HepG2 (cell line): ENCODE results near the gene PPP1R27. TPM values are rescaled to one million over a fixed set of nuclear protein-coding genes. Genes with fewer than 3 reads are reported as not detected.

Source experiments
- EED ChIP-seq: sonication (generic); formaldehyde crosslinking; IDR thresholded peaks from 2 replicates; pipeline ENCODE4 v1.5.0; 2020; ENCODE audit warnings: mild to moderate bottlenecking, missing genetic modification reagents
- ELF1 ChIP-seq: sonication (generic); formaldehyde crosslinking; IDR thresholded peaks from 2 replicates; pipeline ENCODE4 v1.4.0; 2020; ENCODE audit warnings: missing genetic modification reagents
- GFI1 ChIP-seq: sonication (generic); formaldehyde crosslinking; IDR thresholded peaks from 2 replicates; pipeline ENCODE4 v1.5.0; 2020; ENCODE audit warnings: missing genetic modification reagents, mild to moderate bottlenecking, borderline replicate concordance
- GTF3A ChIP-seq: sonication (generic); formaldehyde crosslinking; conservative IDR thresholded peaks from 2 replicates; pipeline ENCODE4 v1.4.0; 2020; ENCODE audit warnings: mild to moderate bottlenecking, missing genetic modification reagents
- KDM2A ChIP-seq: sonication (generic); formaldehyde crosslinking; IDR thresholded peaks from 2 replicates; pipeline ENCODE4 v1.4.0; 2020; ENCODE audit warnings: low read depth, missing genetic modification reagents, borderline replicate concordance
- NFE2L2 ChIP-seq: fragments of 150-350 bp; IDR thresholded peaks from 2 replicates; pipeline ENCODE4 v1.6.1; 2014; ENCODE audit warnings: low read length
- NONO ChIP-seq, 2 experiments: fragments of 450-650 bp in 1 of 2; sonication (generic) in 1 of 2; formaldehyde crosslinking in 1 of 2; IDR thresholded peaks in 1 of 2; conservative IDR thresholded peaks in 1 of 2; 2 replicates each; pipeline versions ENCODE4 v1.6.1 to v1.8.0; 2017 to 2022; ENCODE audit warnings: mild to moderate bottlenecking in 1 of 2, missing genetic modification reagents in 1 of 2, moderate library complexity in 1 of 2
- POLR2G ChIP-seq: fragments of 200-400 bp; formaldehyde crosslinking; IDR thresholded peaks from 2 replicates; pipeline ENCODE4 v1.6.1; 2018; ENCODE audit warnings: mild to moderate bottlenecking, low read depth, low read length, moderate library complexity
- SMAD3 ChIP-seq: sonication (generic); formaldehyde crosslinking; IDR thresholded peaks from 2 replicates; pipeline ENCODE4 v1.4.0; 2020; ENCODE audit warnings: missing genetic modification reagents
- SNRNP70 ChIP-seq: fragments of 200-400 bp; formaldehyde crosslinking; IDR thresholded peaks from 2 replicates; pipeline ENCODE4 v1.6.1; 2017; ENCODE audit warnings: mild to moderate bottlenecking, low read depth, low read length, moderate library complexity
- STAG1 ChIP-seq: sonication (generic); formaldehyde crosslinking; IDR thresholded peaks from 2 replicates; pipeline ENCODE4 v1.4.0; 2020; ENCODE audit warnings: missing genetic modification reagents
- TSC22D2 ChIP-seq: sonication (generic); formaldehyde crosslinking; IDR thresholded peaks from 2 replicates; pipeline ENCODE4 v1.5.1; 2020; ENCODE audit warnings: missing genetic modification reagents, mild to moderate bottlenecking, borderline replicate concordance
- U2AF1 ChIP-seq: fragments of 200-400 bp; formaldehyde crosslinking; optimal IDR thresholded peaks from 2 replicates; pipeline ENCODE3; 2017; ENCODE audit warnings: mild to moderate bottlenecking, low read depth, low read length
- ZBTB26 ChIP-seq: IDR thresholded peaks from 2 replicates; pipeline ENCODE4 v1.6.1; 2016; ENCODE audit warnings: missing compliant biosample characterization, missing genetic modification reagents, borderline replicate concordance
- ZBTB7A ChIP-seq: sonication (generic); formaldehyde crosslinking; IDR thresholded peaks from 2 replicates; pipeline ENCODE4 v1.8.0; 2022; ENCODE audit warnings: mild to moderate bottlenecking, missing genetic modification reagents
- ZFP36L1 ChIP-seq: sonication (generic); formaldehyde crosslinking; IDR thresholded peaks from 2 replicates; pipeline ENCODE4 v1.8.0; 2022; ENCODE audit warnings: mild to moderate bottlenecking, missing genetic modification reagents, moderate library complexity
- ZFX ChIP-seq: sonication (generic); formaldehyde crosslinking; IDR thresholded peaks from 2 replicates; pipeline ENCODE4 v1.4.0; 2020; ENCODE audit warnings: mild to moderate bottlenecking, low read depth, missing genetic modification reagents, moderate library complexity
- ZNF577 ChIP-seq: sonication (generic); formaldehyde crosslinking; IDR thresholded peaks from 2 replicates; pipeline ENCODE4 v1.4.0; 2020; ENCODE audit warnings: mild to moderate bottlenecking, low read depth, missing genetic modification reagents, borderline replicate concordance
- ZNF670 ChIP-seq: sonication (generic); formaldehyde crosslinking; IDR thresholded peaks from 2 replicates; pipeline ENCODE4 v1.8.0; 2022; ENCODE audit warnings: mild to moderate bottlenecking, missing genetic modification reagents, borderline replicate concordance
- ZNF687 ChIP-seq: sonication (generic); formaldehyde crosslinking; IDR thresholded peaks from 2 replicates; pipeline ENCODE4 v1.5.1; 2020; ENCODE audit warnings: mild to moderate bottlenecking, missing genetic modification reagents, moderate library complexity
- ZNF724P ChIP-seq: sonication (generic); formaldehyde crosslinking; IDR thresholded peaks from 2 replicates; pipeline ENCODE4 v1.8.0; 2022; ENCODE audit warnings: missing genetic modification reagents, borderline replicate concordance
- ZNF83 ChIP-seq: sonication (generic); formaldehyde crosslinking; IDR thresholded peaks from 2 replicates; pipeline ENCODE4 v1.4.0; 2020; ENCODE audit warnings: missing genetic modification reagents, mild to moderate bottlenecking, borderline replicate concordance
- polyA plus RNA-seq, 8 experiments: library from polyadenylated mRNA; depleted of rRNA in 3 of 8; stranded (reverse) in 7 of 8; unstranded in 1 of 8; fragments of >200 nt; fragmentation: Illumina TruSeq in 4 of 8; extraction: Trizol in 4 of 8; gene quantifications; 2 replicates each; pipeline versions ENCODE4 v1.2.1 to v1.2.3, GENCODE V29; 2011 to 2016; ENCODE audit warnings: low read depth in 4 of 8, missing spikeins in 1 of 8, mixed read lengths in 1 of 8; ENCODE audit not compliant: insufficient read depth in 1 of 8
- total RNA-seq, 5 experiments: library from RNA; depleted of rRNA; stranded (reverse); fragments of >200 nt; fragmentation: Illumina TruSeq; extraction: Trizol; gene quantifications; 2 replicates each; pipeline ENCODE4 v1.2.3, GENCODE V29; 2016; ENCODE audit warnings: low read depth in 1 of 5

PPP1R27 gene
- total and polyA plus RNA-seq, 2 of the 13 experiments (the other 11 are each of a cell fraction or from before 2014, with no cell fraction given) = 0.17 to 1.00 TPM

GRCh38 chr17:81859906-81860755, 25.3 kb upstream of the PPP1R27 start, which contains the start of gene P4HB (continued):
- 0 out of 2 replicates have a peak, but pooled peaks have one; percentile 26 for TF ChIP-seq EED
- TF ChIP-seq ZNF83 = peak; percentile 93; the same call in 1 of the 2 replicates
- 0 out of 2 replicates have a peak, but pooled peaks have one; percentile 60 for TF ChIP-seq ZNF724P (CRISPR knock-in tag)
- no peak for TF ChIP-seq ZNF577 (CRISPR knock-in tag)
- TF ChIP-seq ELF1 = peak; percentile 54; the same call in 1 of the 2 replicates
- TF ChIP-seq U2AF1 = no peak
- TF ChIP-seq ZNF687 (CRISPR knock-in tag) = peak; percentile 3
- no peak for TF ChIP-seq GTF3A (CRISPR knock-in tag)
- no peak for TF ChIP-seq ZNF670 (CRISPR knock-in tag)
- TF ChIP-seq KDM2A = peak; percentile 64; the same call in 1 of the 2 replicates
- TF ChIP-seq POLR2G = peak; percentile 88
- peak; percentile 31; the same call in 1 of the 2 replicates for TF ChIP-seq SMAD3
- 0 out of 2 replicates have a peak, but pooled peaks have one; percentile 33 for TF ChIP-seq TSC22D2 (CRISPR knock-in tag)
- TF ChIP-seq ZFP36L1 (CRISPR knock-in tag) = no peak
- 0 out of 2 replicates have a peak, but pooled peaks have one; percentile 30 for TF ChIP-seq GFI1
- TF ChIP-seq NONO (IDR thresholded peaks at IDR 0.05) = no peak
- TF ChIP-seq NONO (CRISPR knock-in tag; conservative IDR thresholded peaks at IDR 0.05) = peak; percentile 84; the same call in 1 of the 2 replicates
- TF ChIP-seq ZBTB7A (CRISPR knock-in tag) = peak; percentile 22; the same call in 1 of the 2 replicates
- TF ChIP-seq NFE2L2 = no peak
- peak; percentile 78 for TF ChIP-seq ZFX (CRISPR knock-in tag)
- TF ChIP-seq SNRNP70 = no peak
- TF ChIP-seq STAG1 (CRISPR knock-in tag) = peak; percentile 23; the same call in 1 of the 2 replicates
- TF ChIP-seq ZBTB26 (CRISPR knock-in tag) = no peak
